WERI-Rb-1 (cell line): Measurements from ENCODE around the gene SULT1A2.
"Not testable (repeated sequence)": the region's sequence is repeated elsewhere in the genome, so short reads cannot be mapped to it uniquely, and the experiment has no call there.

Source experiments
- DNase-seq: peaks from one replicate; pipeline ENCODE4 v3.0.0-alpha.2; 2020
- H3K27ac ChIP-seq: fragments of 250-450 bp; sonication (Bioruptor Pico); 2 replicates; pipeline ENCODE4 v1.5.1; 2020; ENCODE audit warnings: mild to moderate bottlenecking, moderate library complexity
- H3K27me3 ChIP-seq: fragments of 250-450 bp; sonication (Bioruptor Pico); 2 replicates; pipeline ENCODE4 v1.5.1; 2021; ENCODE audit warnings: mild to moderate bottlenecking, low read depth, moderate library complexity; ENCODE audit not compliant: insufficient read depth, severe bottlenecking
- H3K36me3 ChIP-seq: fragments of 250-450 bp; sonication (Bioruptor Pico); 2 replicates; pipeline ENCODE4 v1.5.1; 2020; ENCODE audit warnings: mild to moderate bottlenecking, moderate library complexity
- H3K4me3 ChIP-seq: 2 replicates; pipeline ENCODE4 v1.5.1; 2011; ENCODE audit warnings: low read depth, mild to moderate bottlenecking, control low read depth, low read length
- H3K9me3 ChIP-seq: fragments of 250-450 bp; sonication (Bioruptor Pico); 2 replicates; pipeline ENCODE4 v1.5.1; 2021; ENCODE audit warnings: mild to moderate bottlenecking, moderate library complexity; ENCODE audit not compliant: severe bottlenecking
- CTCF ChIP-seq: IDR thresholded peaks from 2 replicates; pipeline ENCODE4 v1.5.1; 2011; ENCODE audit warnings: low read depth, mild to moderate bottlenecking, control low read depth, inconsistent platforms, low read length

SULT1A2 gene

GRCh38 chr16:28596840-28597691 lies at the start of gene SULT1A2:
TSS of gene SULT1A2 (minus strand) at chr16:28597050. CDS start at chr16:28595930, 1,120 bp downstream.
- Histone ChIP-seq H3K27me3 (no peaks in the 10 kb centered on the region), H3K9me3 (no peaks in the 10 kb centered on the region), H3K36me3 (no peaks in the 10 kb centered on the region; the same call in 1 of the 2 replicates), H3K4me3 (no peak within 1 kb of the TSS), H3K27ac (no peak within 1 kb of the TSS)
- peak; percentile 67 for DNase-seq
- no peak for TF ChIP-seq CTCF

GRCh38 chr16:28639959-28640358 lies 43.1 kb upstream of the SULT1A2 start:
- not testable (repeated sequence) for H3K36me3 ChIP-seq, H3K4me3 ChIP-seq, DNase-seq, H3K9me3 ChIP-seq, H3K27ac ChIP-seq, H3K27me3 ChIP-seq

GRCh38 chr16:28638359-28638758 lies 41.5 kb upstream of the SULT1A2 start:
- not testable (repeated sequence) for H3K27me3 ChIP-seq, H3K9me3 ChIP-seq, H3K4me3 ChIP-seq, DNase-seq, H3K27ac ChIP-seq, H3K36me3 ChIP-seq

- DNase-seq, H3K9me3 ChIP-seq, H3K36me3 ChIP-seq, H3K4me3 ChIP-seq, H3K27ac ChIP-seq, H3K27me3 ChIP-seq: not testable (repeated sequence)
Measured at GRCh38 chr16:28637765-28638164, 40.9 kb upstream of the SULT1A2 start, which contains the start of gene NPIPB8. TSS of gene NPIPB8 (plus strand) at chr16:28638065. CDS start at chr16:28638361, 296 bp downstream.

- not testable (repeated sequence) for H3K9me3 ChIP-seq, H3K4me3 ChIP-seq, DNase-seq, H3K27me3 ChIP-seq, H3K36me3 ChIP-seq, H3K27ac ChIP-seq
Measured at GRCh38 chr16:28636093-28636823, 39.4 kb upstream of the SULT1A2 start.

GRCh38 chr16:28630905-28631304 lies 34.1 kb upstream of the SULT1A2 start:
- not testable (repeated sequence) for DNase-seq, H3K4me3 ChIP-seq, H3K27me3 ChIP-seq, H3K36me3 ChIP-seq, H3K27ac ChIP-seq, H3K9me3 ChIP-seq

GRCh38 chr16:28623172-28623711 lies 26.4 kb upstream of the SULT1A2 start:
- Histone ChIP-seq H3K27me3 (no peaks in the 10 kb centered on the region), H3K27ac (no peak overlapping the region), H3K4me3 (no peak overlapping the region), H3K36me3 (no peaks in the 10 kb centered on the region), H3K9me3 (no peaks in the 10 kb centered on the region)
- no peak for DNase-seq
- no peak for TF ChIP-seq CTCF

- H3K27me3 ChIP-seq, H3K36me3 ChIP-seq, H3K9me3 ChIP-seq, H3K27ac ChIP-seq, H3K4me3 ChIP-seq, DNase-seq: not testable (repeated sequence)
Measured at GRCh38 chr16:28622532-28623171, 25.8 kb upstream of the SULT1A2 start.
